HEK293 (cell line): ENCODE measurements around the gene PSRC1.
A peak's percentile ranks its signal among the peaks of the same experiment; 100 is the strongest.

ENCODE experiments used
- CTCF ChIA-PET: fragments of 350-600 bp; formaldehyde crosslinking; extraction: SDS; loops from one replicate; lab custom pipeline; 2021; ENCODE audit warnings: antibody characterized with exemption; lab: Yijun Ruan, JAX
- POLR2A ChIA-PET: fragments of 300-600 bp; formaldehyde crosslinking; extraction: SDS; loops from one replicate; lab custom pipeline; 2020; ENCODE audit warnings: antibody characterized with exemption, inconsistent platforms; lab: Yijun Ruan, JAX
- H3K27ac ChIP-seq: fragments of 200-500 bp; sonication (Bioruptor generic); 2 replicates; pipeline ENCODE4 v1.5.1; 2014; ENCODE audit warnings: low read depth, low read length, control low read depth, inconsistent platforms; ENCODE audit errors: extremely low read depth
- H3K36me3 ChIP-seq, 2 experiments: fragments of 200-500 bp in 1 of 2; sonication (Bioruptor generic) in 1 of 2; 1 replicate in 1 of 2; 2 replicates in 1 of 2; pipeline ENCODE4 v1.5.1; 2014 to 2017; ENCODE audit warnings: inconsistent platforms in 2 of 2, low read length in 2 of 2; ENCODE audit not compliant: control insufficient read depth in 2 of 2, insufficient read depth in 1 of 2
- H3K4me1 ChIP-seq: fragments of 200-500 bp; sonication (Bioruptor generic); 2 replicates; pipeline ENCODE4 v1.5.1; 2014; ENCODE audit warnings: mild to moderate bottlenecking, low read length, inconsistent platforms; ENCODE audit not compliant: control insufficient read depth, insufficient read depth
- H3K4me3 ChIP-seq: 2 replicates; pipeline ENCODE4 v1.5.1; 2011; ENCODE audit warnings: low read depth, mild to moderate bottlenecking, control low read depth, low read length, moderate library complexity
- H3K9me3 ChIP-seq: fragments of 200-500 bp; sonication (Bioruptor generic); 2 replicates; pipeline ENCODE4 v1.5.1; 2014; ENCODE audit warnings: low read depth, low read length, inconsistent platforms; ENCODE audit not compliant: control insufficient read depth, insufficient read depth
- HIC1 ChIP-seq: fragments of 450-650 bp; formaldehyde crosslinking; IDR thresholded peaks from 2 replicates; pipeline ENCODE4 v1.5.1; 2016; ENCODE audit warnings: missing biosample characterization, missing genetic modification characterization
- KLF9 ChIP-seq: fragments of 450-650 bp; formaldehyde crosslinking; IDR thresholded peaks from 2 replicates; pipeline ENCODE4 v1.5.1; 2016; ENCODE audit warnings: missing biosample characterization, missing genetic modification characterization, low read depth
- PRDM1 ChIP-seq: fragments of 450-650 bp; formaldehyde crosslinking; IDR thresholded peaks from 2 replicates; pipeline ENCODE4; 2016; ENCODE audit warnings: missing biosample characterization, missing genetic modification characterization
- PRDM10 ChIP-seq: fragments of 450-650 bp; formaldehyde crosslinking; IDR thresholded peaks from 2 replicates; pipeline ENCODE4 v1.5.1; 2016; ENCODE audit warnings: missing biosample characterization, missing genetic modification characterization
- PRDM4 ChIP-seq: fragments of 450-650 bp; formaldehyde crosslinking; IDR thresholded peaks from 2 replicates; pipeline ENCODE4 v1.5.1; 2017; ENCODE audit warnings: missing biosample characterization, missing genetic modification characterization
- SP7 ChIP-seq: fragments of 450-650 bp; formaldehyde crosslinking; IDR thresholded peaks from 2 replicates; pipeline ENCODE4 v1.5.1; 2016; ENCODE audit warnings: missing biosample characterization, missing genetic modification characterization
- TCF7L2 ChIP-seq: IDR thresholded peaks from 2 replicates; pipeline ENCODE4 v1.6.1; 2011; ENCODE audit warnings: low read depth, mild to moderate bottlenecking, inconsistent platforms, low read length, moderate library complexity, borderline replicate concordance
- ZIC2 ChIP-seq: fragments of 450-650 bp; formaldehyde crosslinking; IDR thresholded peaks from 2 replicates; pipeline ENCODE4 v1.5.1; 2016; ENCODE audit warnings: missing biosample characterization, missing genetic modification characterization
- ZNF138 ChIP-seq: fragments of 450-650 bp; formaldehyde crosslinking; IDR thresholded peaks from 2 replicates; pipeline ENCODE4 v1.5.1; 2016; ENCODE audit warnings: missing biosample characterization, missing genetic modification characterization, borderline replicate concordance
- ZNF223 ChIP-seq: fragments of 450-650 bp; formaldehyde crosslinking; IDR thresholded peaks from 2 replicates; pipeline ENCODE4 v1.5.1; 2016; ENCODE audit warnings: missing biosample characterization, missing genetic modification characterization
- ZNF48 ChIP-seq: fragments of 450-650 bp; formaldehyde crosslinking; IDR thresholded peaks from 2 replicates; pipeline ENCODE4 v1.5.1; 2016; ENCODE audit warnings: missing biosample characterization, missing genetic modification characterization
- ZNF555 ChIP-seq: fragments of 450-650 bp; formaldehyde crosslinking; conservative IDR thresholded peaks from 2 replicates; pipeline ENCODE4 v1.5.1; 2017; ENCODE audit warnings: missing biosample characterization, mild to moderate bottlenecking, missing genetic modification characterization, inconsistent platforms
- ZNF600 ChIP-seq: fragments of 450-650 bp; formaldehyde crosslinking; IDR thresholded peaks from 2 replicates; pipeline ENCODE4 v1.5.1; 2016; ENCODE audit warnings: missing biosample characterization, missing genetic modification characterization
- ZXDB ChIP-seq: fragments of 450-650 bp; formaldehyde crosslinking; IDR thresholded peaks from 2 replicates; pipeline ENCODE4 v1.5.1; 2016; ENCODE audit warnings: missing biosample characterization, missing genetic modification characterization

PSRC1 gene

GRCh38 chr1:109261006-109261405 is 21.9 kb downstream of the PSRC1 start:
- H3K36me3 ChIP-seq: peaks cover 0 to 79% of the 10 kb centered on the region in 2 experiments; a peak in 1 of 3 replicates
- TF ChIP-seq PRDM4 (tag by site-specific recombination) (peak; percentile 24; the same call in 1 of the 2 replicates), ZNF48 (no peak)
- TF ChIP-seq, all 188 proteins: peak for 1
- H3K4me1 ChIP-seq: no peaks in the 10 kb centered on the region
- no peak overlapping the region for H3K27ac ChIP-seq
- CTCF ChIA-PET: interaction anchor here (1.1 kb wide), 1 partner anchor 138 kb away, joined by 3 read pairs; no protein-coding TSS in a partner anchor
- POLR2A ChIA-PET: interaction anchor here (2.2 kb wide), 1 partner anchor 161 kb away, joined by 8 read pairs; no protein-coding TSS in a partner anchor
- no peak overlapping the region for H3K4me3 ChIP-seq
- no peaks in the 10 kb centered on the region for H3K9me3 ChIP-seq

- Histone ChIP-seq H3K4me1 (no peaks in the 10 kb centered on the region), H3K9me3 (no peaks in the 10 kb centered on the region), H3K4me3 (no peak overlapping the region), H3K36me3 (peaks cover 0 to 73% of the 10 kb centered on the region in 2 experiments; a peak in 1 of 3 replicates), H3K27ac (no peak overlapping the region)
- TF ChIP-seq TCF7L2: no peak
- peak; percentile 55 for TF ChIP-seq PRDM10
- peak; percentile 22; the same call in 1 of the 2 replicates for TF ChIP-seq ZNF600 (tag by site-specific recombination)
- CTCF ChIA-PET: interaction anchor here (0.7 to 1.8 kb wide), 6 partner anchors 17 to 273 kb away, joined by 3 to 13 read pairs (median 4); partner anchors contain the start of gene SORT1
- POLR2A ChIA-PET: interaction anchor here (1.4 to 2.2 kb wide), 2 partner anchors 23 to 160 kb away, joined by 3 to 8 read pairs; partner anchors contain the start of gene PSRC1
Observed at GRCh38 chr1:109259674-109260557, 23.0 kb downstream of the PSRC1 start.

- H3K4me3 ChIP-seq: no peak overlapping the region
- CTCF ChIA-PET: interaction anchor here (0.7 to 1.8 kb wide), 3 partner anchors 19 to 274 kb away, joined by 3 to 13 read pairs (median 5); no protein-coding TSS in a partner anchor
- H3K9me3 ChIP-seq: no peaks in the 10 kb centered on the region
- no peak overlapping the region for H3K27ac ChIP-seq
- H3K36me3 ChIP-seq: peaks cover 0 to 62% of the 10 kb centered on the region in 2 experiments; a peak in 1 of 3 replicates
- POLR2A ChIA-PET: interaction anchor here (1.4 to 2.2 kb wide), 2 partner anchors 24 to 159 kb away, joined by 3 to 8 read pairs; partner anchors contain the start of gene PSRC1
- H3K4me1 ChIP-seq: peaks cover 2% of the 10 kb centered on the region; the same call in 1 of the 2 replicates
- TF ChIP-seq PRDM4 (tag by site-specific recombination) (no peak), ZXDB (tag by site-specific recombination) (no peak), ZNF600 (tag by site-specific recombination) (no peak; the same call in 1 of the 2 replicates), ZNF555 (tag by site-specific recombination) (no peak), PRDM1 (tag by site-specific recombination) (no peak), SP7 (tag by site-specific recombination) (no peak), ZNF138 (no peak), HIC1 (tag by site-specific recombination) (no peak), KLF9 (no peak), ZIC2 (tag by site-specific recombination) (peak; percentile 91), ZNF223 (tag by site-specific recombination) (0 out of 2 replicates have a peak, but pooled peaks have one; percentile 51)
Observed at GRCh38 chr1:109258481-109259466, 24.2 kb downstream of the PSRC1 start.
